Tibial artery (tissue), 4 donors: ENCODE results near the gene NOX3.
"Not testable (repeated sequence)": the region's sequence is repeated elsewhere in the genome, so short reads cannot be mapped to it uniquely, and the experiment has no call there.

Source experiments
- DNase-seq, 2 donors: peaks; one replicate each; pipeline ENCODE4 v3.0.0-alpha.2; 2019
- H3K27ac ChIP-seq, 2 donors: fragments of 200-600 bp; sonication (generic) in 1 of 2; 1 replicate in 1 of 2; 2 replicates in 1 of 2; pipeline ENCODE4 v1.5.1; 2018 to 2019; ENCODE audit warnings: mild to moderate bottlenecking in 1 of 2
- H3K27me3 ChIP-seq, 2 donors: fragments of 200-600 bp; sonication (generic) in 1 of 2; one replicate each; pipeline versions ENCODE4 v1.5.1 to v1.6.0; 2016 to 2019
- H3K36me3 ChIP-seq, 3 donors: fragments of 200-600 bp; sonication (generic) in 2 of 3; one replicate each; pipeline ENCODE4 v1.5.1; 2016 to 2019; ENCODE audit warnings: mild to moderate bottlenecking in 2 of 3
- H3K4me1 ChIP-seq, 4 donors: fragments of 200-600 bp; sonication (generic) in 2 of 4; 1 replicate in 3 of 4; 2 replicates in 1 of 4; pipeline ENCODE4 v1.5.1; 2016 to 2019
- H3K4me3 ChIP-seq, 2 donors: fragments of 200-600 bp; sonication (generic) in 1 of 2; 1 replicate in 1 of 2; 2 replicates in 1 of 2; pipeline ENCODE4 v1.5.1; 2018 to 2019; ENCODE audit warnings: mild to moderate bottlenecking in 2 of 2
- H3K9me3 ChIP-seq, 3 donors: fragments of 200-600 bp; sonication (generic) in 1 of 3; one replicate each; pipeline ENCODE4 v1.5.1; 2016 to 2019
- intact Hi-C: fragments of 100-400 bp; cut with DNase I; formaldehyde crosslinking; loops from one replicate; pipeline ENCODE4 v1.15.0; 2023; ENCODE audit warnings: low total_unique reads
- TF ChIP-seq, protein P1 (sequence below), 2 experiments: fragments of 200-600 bp in 1 of 2; fragments of 450-650 bp in 1 of 2; IDR thresholded peaks; one replicate each; pipeline ENCODE4 v1.5.1; 2017 to 2019; ENCODE audit warnings: antibody characterized with exemption in 2 of 2, mild to moderate bottlenecking in 1 of 2, moderate library complexity in 1 of 2

Gene NOX3

GRCh38 chr6:155374681-155375080 is 81.0 kb downstream of the NOX3 start:
- Histone ChIP-seq H3K36me3 (no peaks in the 10 kb centered on the region), H3K4me1 (peaks cover 0 to 7% (median 4%) of the 10 kb centered on the region in 4 donors), H3K9me3 (no peaks in the 10 kb centered on the region), H3K4me3 (no peak overlapping the region), H3K27me3 (no peaks in the 10 kb centered on the region), H3K27ac (no peak overlapping the region)
- DNase-seq, result no peak
- intact Hi-C loops, result no loop called here
- TF ChIP-seq, protein P1, sequence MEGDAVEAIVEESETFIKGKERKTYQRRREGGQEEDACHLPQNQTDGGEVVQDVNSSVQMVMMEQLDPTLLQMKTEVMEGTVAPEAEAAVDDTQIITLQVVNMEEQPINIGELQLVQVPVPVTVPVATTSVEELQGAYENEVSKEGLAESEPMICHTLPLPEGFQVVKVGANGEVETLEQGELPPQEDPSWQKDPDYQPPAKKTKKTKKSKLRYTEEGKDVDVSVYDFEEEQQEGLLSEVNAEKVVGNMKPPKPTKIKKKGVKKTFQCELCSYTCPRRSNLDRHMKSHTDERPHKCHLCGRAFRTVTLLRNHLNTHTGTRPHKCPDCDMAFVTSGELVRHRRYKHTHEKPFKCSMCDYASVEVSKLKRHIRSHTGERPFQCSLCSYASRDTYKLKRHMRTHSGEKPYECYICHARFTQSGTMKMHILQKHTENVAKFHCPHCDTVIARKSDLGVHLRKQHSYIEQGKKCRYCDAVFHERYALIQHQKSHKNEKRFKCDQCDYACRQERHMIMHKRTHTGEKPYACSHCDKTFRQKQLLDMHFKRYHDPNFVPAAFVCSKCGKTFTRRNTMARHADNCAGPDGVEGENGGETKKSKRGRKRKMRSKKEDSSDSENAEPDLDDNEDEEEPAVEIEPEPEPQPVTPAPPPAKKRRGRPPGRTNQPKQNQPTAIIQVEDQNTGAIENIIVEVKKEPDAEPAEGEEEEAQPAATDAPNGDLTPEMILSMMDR (IDR thresholded peaks at IDR 0.05), result no peak

- peaks cover 0 to under 1% (median 0%) of the 10 kb centered on the region in 4 donors for H3K4me1 ChIP-seq
Measured at GRCh38 chr6:155373276-155373675, 82.4 kb downstream of the NOX3 start.

DNA sequence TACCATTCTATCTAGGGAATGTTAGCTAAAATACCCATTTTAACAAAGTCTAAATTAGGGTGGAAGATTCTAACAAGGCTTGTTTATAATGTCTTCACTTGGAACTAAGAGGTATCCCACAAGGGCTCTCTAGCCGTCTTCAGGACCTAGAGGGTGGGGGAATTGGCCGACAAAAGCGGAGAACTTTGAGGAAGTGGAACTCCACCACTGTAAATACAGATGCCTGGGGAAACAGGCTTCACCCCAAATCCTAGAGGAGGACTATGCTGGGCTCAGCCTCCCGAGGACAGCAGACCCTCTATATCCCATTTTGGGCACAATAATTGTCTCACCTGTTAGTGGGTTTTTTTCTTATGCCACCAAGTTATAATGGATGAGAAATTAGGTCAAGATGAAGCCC is 83.4 kb downstream of the NOX3 start:
- Histone ChIP-seq H3K4me1 (no peaks in the 10 kb centered on the region), H3K27ac (no peak overlapping the region), H3K9me3 (no peaks in the 10 kb centered on the region), H3K4me3 (no peak overlapping the region), H3K27me3 (no peaks in the 10 kb centered on the region), H3K36me3 (no peaks in the 10 kb centered on the region)
- intact Hi-C loops, result no loop called here
- TF ChIP-seq, protein P1 (IDR thresholded peaks at IDR 0.05), result no peak
- DNase-seq, result no peak

More at GRCh38 chr6:155373276-155373675, 82.4 kb downstream of the NOX3 start:
- intact Hi-C loops, result no loop called here
- Histone ChIP-seq H3K9me3 (no peaks in the 10 kb centered on the region), H3K27me3 (no peaks in the 10 kb centered on the region), H3K27ac (no peak overlapping the region), H3K36me3 (no peaks in the 10 kb centered on the region), H3K4me3 (no peak overlapping the region)
- TF ChIP-seq, protein P1 (IDR thresholded peaks at IDR 0.05), result no peak
- DNase-seq, result no peak

GRCh38 chr6:155371230-155371629 is 84.4 kb downstream of the NOX3 start:
- Histone ChIP-seq H3K4me1 (no peaks in the 10 kb centered on the region), H3K4me3 (no peak overlapping the region), H3K36me3 (no peaks in the 10 kb centered on the region), H3K27ac (no peak overlapping the region), H3K9me3 (no peaks in the 10 kb centered on the region), H3K27me3 (no peaks in the 10 kb centered on the region)
- DNase-seq, result no peak
- intact Hi-C loops, result no loop called here
- TF ChIP-seq, protein P1 (IDR thresholded peaks at IDR 0.05), result no peak

GRCh38 chr6:155366325-155366724 is 89.3 kb downstream of the NOX3 start:
- TF ChIP-seq, protein P1 (IDR thresholded peaks at IDR 0.05), result no peak
- no peaks in the 10 kb centered on the region for H3K36me3 ChIP-seq
- H3K9me3 ChIP-seq, result no peaks in the 10 kb centered on the region
- H3K27me3 ChIP-seq, result no peaks in the 10 kb centered on the region
- no peak overlapping the region for H3K27ac ChIP-seq
- no peak for DNase-seq
- intact Hi-C loops, result no loop called here
- H3K4me1 ChIP-seq, result no peaks in the 10 kb centered on the region
- H3K4me3 ChIP-seq, result no peak overlapping the region

DNA sequence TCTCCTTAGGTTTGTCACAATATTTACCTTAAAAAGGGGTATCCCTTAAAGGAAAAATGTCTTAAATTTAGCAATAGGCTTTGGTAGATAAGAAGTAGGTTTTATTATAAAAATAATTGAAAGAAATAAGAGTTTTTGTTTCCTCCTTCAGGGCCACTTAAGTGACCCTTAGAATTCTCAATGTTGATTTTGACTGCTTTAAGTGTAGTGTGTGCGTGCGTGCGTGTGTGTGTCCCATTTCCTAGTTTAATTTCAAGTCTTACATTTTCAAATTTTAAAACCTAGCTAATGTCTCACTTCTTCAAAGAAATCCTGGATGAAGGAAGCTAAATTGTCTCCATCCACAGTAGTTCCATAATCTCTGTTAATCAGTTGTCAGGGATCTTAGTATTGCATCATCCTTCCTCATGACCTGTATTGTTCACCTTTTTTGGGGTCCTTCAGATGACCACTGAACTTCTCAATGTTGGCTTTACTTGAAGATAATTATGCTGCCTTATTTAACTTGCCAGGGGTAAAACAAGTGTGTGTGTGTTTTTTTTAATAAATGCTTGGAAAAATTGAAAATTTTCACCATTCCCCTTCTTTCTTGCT is 90.7 kb downstream of the NOX3 start:
- no peak overlapping the region for H3K27ac ChIP-seq
- TF ChIP-seq, protein P1 (IDR thresholded peaks at IDR 0.05), result no peak
- no peaks in the 10 kb centered on the region for H3K36me3 ChIP-seq
- DNase-seq, result no peak
- H3K4me1 ChIP-seq, result no peaks in the 10 kb centered on the region
- peaks cover 0 to 3% (median 0%) of the 10 kb centered on the region in 3 donors for H3K9me3 ChIP-seq
- no peak overlapping the region for H3K4me3 ChIP-seq
- no peaks in the 10 kb centered on the region for H3K27me3 ChIP-seq
- intact Hi-C loops, result no loop called here

DNA sequence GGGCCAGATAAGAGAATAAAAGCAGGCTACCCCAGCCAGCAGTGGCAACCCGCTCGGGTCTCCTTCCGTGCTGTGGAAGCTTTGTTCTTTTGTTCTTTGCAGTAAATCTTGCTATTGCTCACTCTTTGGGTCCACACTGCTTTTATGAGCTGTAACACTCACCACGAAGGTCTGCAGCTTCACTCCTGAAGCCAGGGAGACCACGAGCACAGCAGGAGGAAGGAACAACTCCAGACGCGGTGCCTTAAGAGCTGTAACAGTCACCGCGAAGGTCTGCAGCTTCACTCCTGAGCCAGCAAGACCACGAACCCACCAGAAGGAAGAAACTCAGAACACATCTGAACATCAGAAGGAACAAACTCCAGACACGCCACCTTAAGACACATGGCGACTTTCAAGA is 91.6 kb downstream of the NOX3 start:
- H3K4me1 ChIP-seq, H3K9me3 ChIP-seq, H3K27me3 ChIP-seq, H3K36me3 ChIP-seq, intact Hi-C loops, H3K4me3 ChIP-seq, H3K27ac ChIP-seq, DNase-seq: not testable (repeated sequence)

- intact Hi-C loops, DNase-seq, H3K27me3 ChIP-seq, H3K9me3 ChIP-seq, H3K27ac ChIP-seq, H3K36me3 ChIP-seq, H3K4me3 ChIP-seq, H3K4me1 ChIP-seq: not testable (repeated sequence)
Measured at GRCh38 chr6:155362968-155363632, 92.5 kb downstream of the NOX3 start.
